ENCODE results near the gene KRTAP4-7. TPM values are rescaled to one million over a fixed set of nuclear protein-coding genes. Genes with fewer than 3 reads are reported as not detected.
"Not testable (repeated sequence)": the region's sequence is repeated elsewhere in the genome, so short reads cannot be mapped to it uniquely, and the experiment has no call there.

KRTAP4-7 gene
- total RNA-seq, 2 donors from 2014 or later = not detected

DNA sequence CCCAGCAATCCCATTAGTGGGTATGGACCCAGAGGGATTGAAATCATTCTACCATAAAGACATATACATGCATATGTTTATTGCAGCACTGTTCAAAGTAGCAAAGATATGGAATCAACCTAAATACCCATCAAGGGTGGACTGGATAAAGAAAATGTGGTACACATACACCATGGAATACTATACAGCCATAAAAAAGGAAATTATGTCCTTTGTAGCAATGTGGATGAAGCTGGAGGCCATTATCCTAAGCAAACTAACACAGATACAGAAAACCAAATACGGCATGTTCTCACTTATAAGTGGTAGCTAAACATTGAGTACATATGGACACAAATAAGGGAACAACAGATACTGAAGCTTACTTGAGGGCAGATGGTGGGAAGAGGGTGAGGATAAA lies 26.4 kb upstream of the KRTAP4-7 start:
- Mint-ChIP-seq H3K4me1 (peaks cover 4% of the 10 kb centered on the region), H3K27ac (no peak overlapping the region), H3K4me3 (no peak overlapping the region), H3K27me3 (peaks cover 42% of the 10 kb centered on the region), H3K36me3 (ENCODE audit: low read depth) (peaks cover 3% of the 10 kb centered on the region)
- ATAC-seq (no peak), DNase-seq (no peak)
- no peaks in the 10 kb centered on the region for H3K9me3 ChIP-seq (ENCODE audit: control insufficient read depth, low read length, poor library complexity, severe bottlenecking)

DNA sequence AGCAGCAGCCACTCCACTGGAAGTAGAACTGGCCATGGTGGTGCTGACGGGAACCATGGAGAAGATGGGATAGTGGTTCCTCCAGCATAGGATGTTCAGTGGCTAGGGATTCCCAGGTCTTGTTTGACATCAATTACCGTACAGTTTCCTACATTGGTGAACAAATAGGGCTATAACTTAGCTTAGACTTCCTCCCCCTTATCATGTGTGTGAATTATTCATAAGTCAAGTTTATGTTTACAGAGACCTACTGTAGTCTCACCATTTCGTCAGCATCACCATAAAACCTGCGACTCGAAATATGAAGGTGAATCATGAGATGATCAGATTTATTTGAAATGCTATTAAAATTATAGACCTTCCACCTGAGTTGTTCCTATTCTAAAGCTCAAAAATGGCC lies 25.2 kb upstream of the KRTAP4-7 start:
- no peaks in the 10 kb centered on the region for H3K9me3 ChIP-seq (ENCODE audit: control insufficient read depth, low read length, poor library complexity, severe bottlenecking)
- no peak overlapping the region for H3K27ac Mint-ChIP-seq
- DNase-seq = no peak
- H3K36me3 Mint-ChIP-seq (ENCODE audit: low read depth) = peaks cover 3% of the 10 kb centered on the region
- peaks cover 4% of the 10 kb centered on the region for H3K4me1 Mint-ChIP-seq
- ATAC-seq = no peak
- peaks cover 42% of the 10 kb centered on the region for H3K27me3 Mint-ChIP-seq
- H3K4me3 Mint-ChIP-seq = no peak overlapping the region

DNA sequence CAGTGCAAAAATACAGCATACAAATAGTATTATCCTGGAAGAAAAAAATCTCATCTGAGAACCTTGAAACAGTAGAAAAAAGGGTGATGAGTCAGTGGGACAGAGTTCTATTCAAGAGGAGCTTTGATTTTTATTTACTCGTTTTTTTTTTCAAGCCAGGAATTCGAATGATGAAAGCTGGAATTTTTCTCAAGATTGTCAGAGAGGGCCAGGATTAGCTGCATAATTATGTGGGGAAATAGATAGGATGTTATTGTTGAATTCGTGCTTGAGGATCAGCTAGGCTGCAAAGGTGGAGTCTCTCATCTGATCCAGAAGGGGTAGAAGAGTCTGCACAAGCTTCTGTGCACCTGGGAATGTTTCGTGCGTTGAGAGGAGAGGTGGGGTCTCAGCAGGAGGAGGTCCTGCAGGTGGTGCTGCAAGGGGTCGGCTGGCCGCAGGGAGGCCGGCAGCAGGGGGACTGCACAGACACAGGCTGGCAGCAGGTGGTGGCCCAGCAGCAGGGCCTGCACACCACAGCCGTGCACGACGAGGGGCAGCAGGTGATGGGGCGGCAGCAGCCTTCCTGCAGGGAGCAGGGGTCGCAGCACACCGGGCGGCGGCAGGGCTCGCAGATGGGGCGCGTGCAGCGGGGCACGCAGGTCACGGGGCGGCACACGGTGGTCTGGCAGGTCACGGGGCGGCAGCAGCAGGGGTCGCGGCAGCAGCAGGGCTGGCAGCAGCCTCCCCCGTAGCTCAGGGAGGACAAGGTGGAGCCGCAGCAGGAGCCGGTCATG lies 24.5 kb upstream of the KRTAP4-7 start:
- not testable (repeated sequence) for ATAC-seq; H3K4me3 Mint-ChIP-seq; H3K36me3 Mint-ChIP-seq (ENCODE audit: low read depth); DNase-seq; H3K27ac Mint-ChIP-seq; H3K9me3 ChIP-seq (ENCODE audit: control insufficient read depth, low read length, poor library complexity, severe bottlenecking); H3K4me1 Mint-ChIP-seq
- peaks cover 42% of the 10 kb centered on the region for H3K27me3 Mint-ChIP-seq

DNA sequence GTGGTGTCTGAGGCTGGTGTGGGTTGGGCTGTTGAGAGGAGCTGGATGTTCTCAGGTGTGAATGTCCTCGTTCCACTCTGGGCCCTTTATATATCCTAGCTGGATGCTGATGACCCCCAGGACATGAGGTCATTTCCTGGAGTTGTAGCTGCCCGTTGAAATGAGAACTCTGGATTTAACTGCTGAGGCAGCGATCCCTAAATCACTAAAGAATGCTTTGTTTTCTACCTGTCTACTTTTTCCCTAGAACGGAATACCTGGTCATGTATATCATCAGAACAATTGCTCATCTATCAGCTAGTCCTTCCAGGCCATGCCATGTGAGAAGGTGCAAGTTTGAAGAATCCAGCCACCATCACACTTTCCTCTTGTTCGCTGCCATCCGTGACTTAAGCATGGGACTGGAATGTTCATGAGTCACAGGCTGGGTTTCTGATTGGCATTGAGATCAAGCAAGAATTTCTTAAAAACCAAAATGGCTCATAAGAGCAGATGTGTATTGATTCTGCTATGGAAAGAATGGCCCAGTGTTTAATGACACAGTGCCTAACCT lies 23.8 kb upstream of the KRTAP4-7 start, which contains the start of gene KRTAP2-3:
TSS of gene KRTAP2-3 (minus strand) at position 63 of the 553 bp plus-strand sequence. CDS start 64 bp downstream, outside the sequence.
- Mint-ChIP-seq H3K36me3 (ENCODE audit: low read depth) (peaks cover 3% of the 10 kb centered on the region), H3K27ac (no peak within 1 kb of the TSS)

DNA sequence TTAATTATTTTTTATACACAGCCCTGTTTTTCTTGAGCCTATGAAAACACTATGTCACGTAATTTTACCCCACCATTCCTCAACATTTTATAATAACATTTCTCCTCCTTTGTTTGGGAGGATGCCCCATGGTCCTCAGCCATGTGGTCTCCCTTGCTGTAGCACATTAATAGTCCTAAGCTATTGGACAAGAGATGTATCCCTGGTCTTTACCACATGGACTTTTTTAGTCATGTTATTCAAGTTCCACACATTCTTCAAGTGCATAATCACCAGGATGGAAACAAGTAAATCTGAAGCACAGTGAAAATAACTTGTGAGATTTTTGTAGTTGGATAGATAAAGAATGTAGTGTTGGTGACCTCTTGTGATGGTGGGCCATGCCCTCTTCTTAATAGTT lies 22.0 kb upstream of the KRTAP4-7 start:
- Mint-ChIP-seq H3K27me3 (peaks cover 49% of the 10 kb centered on the region), H3K36me3 (ENCODE audit: low read depth) (peaks cover 3% of the 10 kb centered on the region)
- ATAC-seq = no peak

More for the DNA sequence above, 23.8 kb upstream of the KRTAP4-7 start, which contains the start of gene KRTAP2-3:
- Mint-ChIP-seq H3K27me3 (peaks cover 42% of the 10 kb centered on the region), H3K4me1 (peaks cover 4% of the 10 kb centered on the region), H3K4me3 (no peak within 1 kb of the TSS)
- H3K9me3 ChIP-seq (ENCODE audit: control insufficient read depth, low read length, poor library complexity, severe bottlenecking) = no peaks in the 10 kb centered on the region
- no peak for DNase-seq
- no peak for ATAC-seq

DNA sequence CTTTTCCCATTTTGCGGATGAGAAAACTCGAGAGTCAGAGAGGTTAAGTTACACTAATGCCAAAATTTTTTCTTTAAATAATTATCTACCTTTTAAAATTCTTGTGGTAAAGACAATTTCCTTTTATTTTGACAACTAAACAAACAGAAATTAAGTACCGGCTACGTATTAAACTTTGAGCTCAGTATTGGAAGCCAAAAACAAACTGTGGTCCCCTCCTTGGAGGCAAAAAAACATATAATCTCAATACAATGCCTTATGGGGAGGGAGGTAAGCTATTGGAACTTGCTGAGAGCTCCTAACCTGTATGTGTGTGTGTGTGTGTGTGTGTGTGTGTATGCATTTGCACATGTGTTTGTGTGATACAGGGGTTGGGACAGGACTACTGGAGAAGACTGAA lies 20.5 kb upstream of the KRTAP4-7 start:
- H3K27ac Mint-ChIP-seq = no peak overlapping the region
- peaks cover 3% of the 10 kb centered on the region for H3K36me3 Mint-ChIP-seq (ENCODE audit: low read depth)
- no peak for ATAC-seq
- H3K27me3 Mint-ChIP-seq = peaks cover 42% of the 10 kb centered on the region
- H3K9me3 ChIP-seq (ENCODE audit: control insufficient read depth, low read length, poor library complexity, severe bottlenecking) = no peaks in the 10 kb centered on the region
- H3K4me1 Mint-ChIP-seq = peaks cover 4% of the 10 kb centered on the region
- no peak overlapping the region for H3K4me3 Mint-ChIP-seq
- DNase-seq = no peak

More for the DNA sequence above, 22.0 kb upstream of the KRTAP4-7 start:
- no peak overlapping the region for H3K4me3 Mint-ChIP-seq
- no peak overlapping the region for H3K27ac Mint-ChIP-seq
- no peak for DNase-seq
- H3K4me1 Mint-ChIP-seq = peaks cover 4% of the 10 kb centered on the region
- no peaks in the 10 kb centered on the region for H3K9me3 ChIP-seq (ENCODE audit: control insufficient read depth, low read length, poor library complexity, severe bottlenecking)

DNA sequence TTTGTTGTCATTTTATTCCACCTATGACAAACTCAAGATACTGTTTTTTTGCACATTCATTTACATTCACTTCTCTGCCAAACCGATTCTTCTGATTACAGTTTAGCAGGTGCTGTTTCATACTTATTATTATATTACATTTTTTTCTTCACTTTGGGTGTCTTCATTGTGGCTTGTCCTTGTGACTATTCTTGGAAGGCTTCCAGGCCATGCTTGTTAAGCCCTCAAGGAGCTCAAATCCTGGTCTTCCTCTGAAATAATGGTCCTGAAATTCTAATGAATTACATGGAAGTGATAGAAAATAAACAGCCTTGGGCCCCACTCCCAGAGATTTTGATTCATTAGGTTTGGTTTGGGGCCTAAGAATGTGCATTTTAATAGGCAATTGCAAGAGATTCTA lies 19.6 kb upstream of the KRTAP4-7 start:
- Mint-ChIP-seq H3K36me3 (ENCODE audit: low read depth) (peaks cover 2% of the 10 kb centered on the region), H3K4me1 (peaks cover 2% of the 10 kb centered on the region), H3K27ac (no peak overlapping the region), H3K27me3 (peaks cover 34% of the 10 kb centered on the region), H3K4me3 (no peak overlapping the region)
- DNase-seq (no peak), ATAC-seq (no peak)
- H3K9me3 ChIP-seq (ENCODE audit: control insufficient read depth, low read length, poor library complexity, severe bottlenecking) = no peaks in the 10 kb centered on the region

DNA sequence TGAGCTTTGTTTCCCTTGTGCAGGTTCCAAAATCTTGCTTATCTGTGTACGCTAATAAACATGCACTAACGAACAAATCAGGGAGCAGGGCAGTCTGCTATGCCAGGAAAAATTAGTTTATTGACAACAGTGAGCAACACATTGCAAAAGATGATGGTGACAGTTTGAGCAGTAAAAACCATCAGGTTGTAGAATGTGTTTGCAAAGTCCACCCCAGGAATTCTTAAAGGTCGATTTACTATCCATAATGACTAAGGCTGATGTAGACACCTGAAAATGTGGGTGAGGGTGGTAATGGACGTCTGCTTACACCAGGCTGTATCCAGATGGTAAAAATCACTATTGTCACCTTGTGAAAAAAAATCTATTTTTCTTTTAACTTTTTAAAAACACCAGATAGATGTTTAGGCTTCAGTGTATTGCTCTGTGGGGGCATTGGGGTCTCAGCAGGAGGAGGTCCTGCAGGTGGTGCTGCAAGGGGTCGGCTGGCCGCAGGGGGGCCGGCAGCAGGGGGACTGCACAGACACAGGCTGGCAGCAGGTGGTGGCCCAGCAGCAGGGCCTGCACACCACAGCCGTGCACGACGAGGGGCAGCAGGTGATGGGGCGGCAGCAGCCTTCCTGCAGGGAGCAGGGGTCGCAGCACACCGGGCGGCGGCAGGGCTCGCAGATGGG lies 18.8 kb upstream of the KRTAP4-7 start:
- not testable (repeated sequence) for ATAC-seq; H3K4me3 Mint-ChIP-seq; H3K36me3 Mint-ChIP-seq (ENCODE audit: low read depth); DNase-seq; H3K4me1 Mint-ChIP-seq; H3K9me3 ChIP-seq (ENCODE audit: control insufficient read depth, low read length, poor library complexity, severe bottlenecking); H3K27ac Mint-ChIP-seq
- H3K27me3 Mint-ChIP-seq = peaks cover 27% of the 10 kb centered on the region

DNA sequence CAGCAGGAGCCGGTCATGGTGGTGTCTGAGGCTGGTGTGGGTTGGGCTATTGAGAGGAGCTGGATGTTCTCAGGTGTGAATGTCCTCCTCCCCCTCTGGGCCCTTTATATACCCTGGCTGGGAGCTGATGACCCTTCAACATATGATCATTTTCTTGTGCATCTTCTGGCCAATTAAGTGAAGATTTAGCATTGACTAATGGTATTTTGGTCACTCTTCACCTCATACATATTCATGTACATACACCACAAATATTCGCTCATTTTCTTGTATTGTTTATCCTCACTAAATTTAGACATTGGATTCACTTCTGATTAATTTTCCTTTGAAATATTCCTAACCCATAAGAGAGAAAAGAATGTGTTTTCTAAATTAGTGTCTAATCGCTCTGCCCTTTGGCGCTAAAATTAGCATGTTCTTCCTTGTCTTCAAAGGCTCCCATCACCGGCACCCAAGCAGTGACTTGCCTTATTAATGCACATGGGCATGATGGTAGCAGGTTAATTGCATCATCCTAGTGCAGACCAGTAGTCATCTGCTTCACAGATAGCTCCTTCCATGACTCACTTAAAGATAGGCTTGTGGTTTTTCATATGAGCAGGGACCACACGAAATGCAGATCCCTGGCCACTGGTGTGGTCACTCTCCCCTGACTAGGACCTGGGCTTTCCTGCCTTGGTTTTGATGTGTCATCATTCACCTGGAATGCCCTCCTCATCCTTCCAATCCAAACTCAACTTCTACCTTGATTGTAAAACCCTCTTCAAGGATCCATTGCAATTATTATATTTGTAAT lies 17.9 kb upstream of the KRTAP4-7 start, which contains the start of gene KRTAP2-4:
TSS of gene KRTAP2-4 (minus strand) at position 51 of the 796 bp plus-strand sequence. CDS start at position 17, 34 bp downstream.
- H3K36me3 Mint-ChIP-seq (ENCODE audit: low read depth) = no peaks in the 10 kb centered on the region
- H3K27ac Mint-ChIP-seq = no peak within 1 kb of the TSS
- peaks cover 18% of the 10 kb centered on the region for H3K27me3 Mint-ChIP-seq
- no peak for ATAC-seq
- DNase-seq = no peak
- H3K4me3 Mint-ChIP-seq = no peak within 1 kb of the TSS
- H3K9me3 ChIP-seq (ENCODE audit: control insufficient read depth, low read length, poor library complexity, severe bottlenecking) = no peaks in the 10 kb centered on the region
- H3K4me1 Mint-ChIP-seq = no peaks in the 10 kb centered on the region

DNA sequence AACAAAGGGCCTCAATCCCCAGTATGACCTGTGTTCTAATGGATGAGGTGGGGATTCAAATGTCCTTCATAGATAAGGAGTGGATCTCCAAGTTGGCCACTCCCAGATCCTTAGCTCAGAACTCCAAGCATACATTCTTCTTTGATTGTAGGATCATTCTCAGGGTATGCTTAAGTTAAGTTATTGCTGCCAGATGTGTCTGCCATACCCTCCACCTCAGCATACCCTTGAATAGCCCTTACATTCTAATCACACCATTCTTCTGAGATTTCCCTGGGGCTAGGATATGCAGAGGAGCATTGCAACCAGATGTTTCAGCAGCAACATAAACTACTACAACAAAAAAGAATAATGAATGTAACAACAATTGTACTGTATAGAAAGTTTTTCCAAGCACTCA lies 16.7 kb upstream of the KRTAP4-7 start:
- H3K36me3 Mint-ChIP-seq (ENCODE audit: low read depth) = no peaks in the 10 kb centered on the region
- no peak for ATAC-seq
- peaks cover 3% of the 10 kb centered on the region for H3K4me1 Mint-ChIP-seq
- no peak overlapping the region for H3K27ac Mint-ChIP-seq
- H3K4me3 Mint-ChIP-seq = no peak overlapping the region
- peaks cover 12% of the 10 kb centered on the region for H3K27me3 Mint-ChIP-seq
- H3K9me3 ChIP-seq (ENCODE audit: control insufficient read depth, low read length, poor library complexity, severe bottlenecking) = no peaks in the 10 kb centered on the region
- DNase-seq = no peak

DNA sequence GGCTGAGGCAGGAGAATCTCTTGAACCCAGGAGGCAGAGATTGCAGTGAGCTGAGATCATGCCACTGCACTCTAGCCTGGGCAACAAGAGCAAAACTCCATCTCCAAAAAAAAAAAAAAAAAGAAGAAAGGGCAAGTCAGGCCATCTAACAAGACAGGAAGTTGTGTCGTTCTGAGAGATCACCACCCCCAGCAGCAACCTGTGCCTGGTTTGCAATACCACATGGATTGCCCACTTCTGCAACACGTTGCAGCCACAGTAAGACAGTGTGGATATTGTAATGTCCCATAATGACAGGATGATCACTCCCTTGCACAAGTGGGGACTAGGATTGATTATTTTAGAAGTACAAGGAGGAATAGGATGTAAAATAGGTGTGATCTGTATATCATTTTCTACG lies 14.9 kb upstream of the KRTAP4-7 start:
- DNase-seq (no peak), ATAC-seq (no peak)
- Mint-ChIP-seq H3K27me3 (peaks cover 14% of the 10 kb centered on the region), H3K36me3 (ENCODE audit: low read depth) (no peaks in the 10 kb centered on the region), H3K4me3 (no peak overlapping the region), H3K4me1 (peaks cover 3% of the 10 kb centered on the region), H3K27ac (no peak overlapping the region)
- H3K9me3 ChIP-seq (ENCODE audit: control insufficient read depth, low read length, poor library complexity, severe bottlenecking) = no peaks in the 10 kb centered on the region

DNA sequence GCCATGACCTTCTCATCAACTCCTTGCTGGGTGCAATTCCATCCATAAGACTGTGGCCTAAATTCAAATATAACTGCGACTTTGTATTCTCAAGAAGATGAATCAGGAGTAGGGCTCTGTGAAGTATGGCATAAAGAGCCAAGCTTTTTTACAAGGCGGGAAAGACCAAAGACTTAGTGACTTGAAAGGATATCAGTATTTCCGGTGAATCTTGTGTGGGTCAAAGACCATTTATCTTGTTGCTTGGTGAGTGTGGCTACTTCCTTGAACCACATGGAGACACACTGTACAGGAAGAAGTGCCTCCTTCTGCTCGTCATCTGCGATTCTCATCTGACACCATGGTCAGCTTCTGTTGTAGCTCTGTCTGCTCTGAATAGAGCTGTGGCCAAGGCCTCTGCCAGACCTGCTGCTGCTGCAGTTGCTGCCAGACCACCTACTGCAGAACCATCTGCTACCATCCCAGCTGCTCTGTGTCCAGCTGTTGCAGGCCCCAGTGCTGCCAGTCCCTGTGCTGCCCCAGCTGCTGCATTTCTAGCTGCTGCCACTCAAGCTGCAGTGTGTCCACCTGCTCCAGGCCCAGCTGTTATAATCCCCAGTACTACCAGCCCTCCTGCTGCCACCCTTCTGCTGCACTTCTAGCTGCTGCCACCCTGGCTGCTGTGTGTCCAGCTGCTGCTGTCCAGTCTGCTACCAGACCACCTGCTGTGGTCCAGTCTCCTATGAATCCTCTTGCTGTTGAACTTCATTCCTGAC lies 12.2 kb upstream of the KRTAP4-7 start:
- ATAC-seq = no peak
- Mint-ChIP-seq H3K36me3 (ENCODE audit: low read depth) (peaks cover 2% of the 10 kb centered on the region), H3K27ac (no peak overlapping the region), H3K4me1 (peaks cover 3% of the 10 kb centered on the region), H3K4me3 (no peak overlapping the region), H3K27me3 (peaks cover 18% of the 10 kb centered on the region)
- H3K9me3 ChIP-seq (ENCODE audit: control insufficient read depth, low read length, poor library complexity, severe bottlenecking) = no peaks in the 10 kb centered on the region
- DNase-seq = no peak

Data from T-helper 17 cell (primary cell).